NCI-H1930 (cell line): ENCODE data around the gene NF1.
"Not testable (repeated sequence)": the region's sequence is repeated elsewhere in the genome, so short reads cannot be mapped to it uniquely, and the experiment has no call there.

Experiments used
- DNase-seq, 2 experiments: peaks; one replicate each; lab custom pipeline; 2025; lab: John Stamatoyannopoulos, UW

NF1 gene

DNA sequence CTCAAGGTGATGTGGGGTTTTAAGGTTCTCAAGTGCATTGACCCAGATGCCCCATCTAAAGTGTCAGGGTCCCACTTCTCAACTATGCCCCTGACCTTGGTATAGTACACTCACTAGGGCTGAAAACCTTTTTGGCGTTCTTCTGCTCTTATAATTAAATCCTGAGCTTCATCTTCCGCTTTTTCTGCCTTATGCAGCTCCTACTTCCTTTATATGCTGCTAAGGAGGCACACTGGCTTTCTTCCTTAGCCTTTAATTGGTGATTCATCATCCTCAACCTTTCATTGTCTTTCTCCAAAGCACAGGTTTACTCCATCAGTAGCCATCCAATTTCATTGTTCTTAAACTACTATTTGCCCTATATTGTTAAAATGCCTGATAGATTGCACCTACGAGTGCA lies 5.3 kb upstream of the NF1 start:
- no peak for DNase-seq

DNA sequence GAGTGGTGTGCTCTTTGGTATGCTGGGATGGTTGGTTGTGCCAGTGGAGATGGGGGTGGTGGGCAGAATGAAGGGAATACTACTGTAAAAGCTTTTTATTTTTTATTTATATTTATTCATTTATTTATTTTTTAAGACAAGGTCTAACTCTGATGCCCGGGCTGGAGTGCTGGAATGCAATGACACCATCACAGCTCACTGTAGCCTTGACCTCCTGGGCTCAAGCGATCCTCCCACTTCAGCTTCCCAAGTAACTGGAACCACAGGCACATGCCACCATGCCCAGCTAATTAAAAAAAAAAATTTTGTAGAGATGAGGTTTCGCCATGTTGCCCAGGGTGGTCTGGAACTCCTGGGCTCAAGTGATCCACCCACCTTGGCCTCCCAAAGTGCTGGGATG lies 4.1 kb upstream of the NF1 start:
- DNase-seq, result not testable (repeated sequence)

DNA sequence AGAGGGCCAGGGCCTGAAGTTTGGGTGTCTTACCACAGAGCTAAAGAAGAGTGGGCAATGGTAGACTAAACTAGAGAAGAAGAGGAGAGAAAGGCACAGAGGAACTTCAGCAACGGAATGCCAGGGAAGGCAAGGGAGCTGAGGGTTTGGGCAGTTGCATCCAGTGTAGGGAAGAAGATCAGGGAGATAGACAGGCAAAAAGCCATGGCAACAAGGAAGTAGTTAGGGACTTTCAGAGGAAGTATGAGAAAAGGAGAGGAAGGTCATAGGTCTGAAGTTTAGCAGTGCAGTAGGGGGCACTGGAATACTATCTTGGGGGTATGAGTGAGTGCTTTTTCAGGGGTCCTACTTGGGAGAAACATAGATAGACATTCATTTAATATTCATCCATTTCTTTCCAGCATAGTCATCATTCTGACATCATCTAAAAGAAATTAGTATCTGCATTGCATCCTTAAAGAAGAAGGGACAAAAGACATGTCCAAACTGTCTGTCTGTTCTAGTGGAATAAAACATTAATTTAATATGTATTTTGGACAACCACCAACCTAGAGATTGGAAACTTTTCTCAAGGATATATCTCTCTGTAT lies 2.2 kb upstream of the NF1 start:
- no peak for DNase-seq

DNA sequence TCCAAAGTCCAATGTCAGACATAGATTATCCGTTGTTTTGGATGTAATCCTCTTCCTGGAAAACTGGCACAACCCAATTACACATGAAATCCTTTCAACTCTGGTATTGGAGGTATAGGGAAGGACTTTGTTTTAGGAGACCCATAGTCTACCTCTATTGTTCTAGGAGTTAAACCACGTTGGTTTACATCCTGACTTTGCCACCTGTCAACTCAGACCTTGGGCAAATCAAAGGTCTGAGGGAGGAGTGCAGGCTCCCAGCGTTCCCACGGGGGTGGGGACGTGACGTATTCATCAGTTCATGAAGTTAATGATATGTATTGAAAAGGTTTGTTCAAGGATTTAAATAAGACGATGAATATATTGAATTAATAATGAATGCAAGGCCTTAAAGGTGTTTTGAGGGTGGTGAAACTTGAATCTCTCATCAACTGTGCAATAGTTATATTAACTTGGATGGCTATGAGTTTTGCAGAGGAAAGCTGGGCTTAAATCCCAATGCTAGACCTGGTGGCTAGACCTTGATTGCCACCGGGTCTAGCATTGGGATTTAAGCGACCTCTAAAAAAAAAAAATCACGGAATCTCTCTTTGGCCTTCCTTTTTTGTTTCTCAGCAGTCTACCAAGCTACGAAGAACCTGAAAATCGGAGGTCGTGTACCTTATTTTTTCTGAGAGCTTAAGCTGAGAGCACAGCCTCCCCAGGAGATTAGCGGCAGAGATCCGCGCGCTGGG lies 744 bp upstream of the NF1 start:
- DNase-seq, result no peak

DNA sequence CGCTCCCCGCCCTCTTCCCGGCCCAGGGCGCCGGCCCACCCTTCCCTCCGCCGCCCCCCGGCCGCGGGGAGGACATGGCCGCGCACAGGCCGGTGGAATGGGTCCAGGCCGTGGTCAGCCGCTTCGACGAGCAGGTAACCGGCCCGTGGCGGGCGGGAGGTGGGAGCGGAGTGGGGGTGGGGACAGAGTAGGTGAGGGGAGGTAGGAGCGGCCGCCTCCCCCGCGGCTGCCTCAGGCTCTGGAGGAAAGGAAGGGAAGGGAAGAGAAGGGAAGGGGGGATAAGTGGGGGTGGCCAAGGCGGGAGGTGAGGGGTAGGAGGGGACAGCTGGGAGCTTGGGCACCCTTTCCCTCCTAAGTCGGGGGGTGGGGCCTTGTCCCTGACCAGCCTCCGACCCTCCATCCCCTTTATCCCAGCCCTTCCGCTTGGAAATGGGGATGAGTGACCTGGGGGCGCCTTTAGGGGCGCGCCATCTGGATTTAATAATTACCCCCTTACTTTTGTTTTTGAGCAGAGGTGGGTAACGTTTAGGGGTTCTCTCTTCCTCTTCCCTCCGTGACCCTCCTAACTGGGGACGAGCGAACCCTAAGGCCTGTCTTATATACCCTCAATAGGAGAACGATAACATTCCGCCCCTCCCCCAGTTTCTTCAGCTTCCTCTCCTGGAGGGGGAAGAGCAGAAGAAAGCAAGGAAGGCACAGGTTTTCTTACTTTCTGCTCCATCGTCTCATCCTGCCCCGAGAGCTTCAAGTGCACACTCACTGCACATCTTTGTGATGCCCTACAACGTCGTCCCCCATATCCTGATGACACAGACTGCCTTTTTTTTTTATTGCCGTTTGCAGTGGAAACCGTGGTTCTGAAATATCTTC lies 694 bp downstream of the NF1 start:
- no peak for DNase-seq

DNA sequence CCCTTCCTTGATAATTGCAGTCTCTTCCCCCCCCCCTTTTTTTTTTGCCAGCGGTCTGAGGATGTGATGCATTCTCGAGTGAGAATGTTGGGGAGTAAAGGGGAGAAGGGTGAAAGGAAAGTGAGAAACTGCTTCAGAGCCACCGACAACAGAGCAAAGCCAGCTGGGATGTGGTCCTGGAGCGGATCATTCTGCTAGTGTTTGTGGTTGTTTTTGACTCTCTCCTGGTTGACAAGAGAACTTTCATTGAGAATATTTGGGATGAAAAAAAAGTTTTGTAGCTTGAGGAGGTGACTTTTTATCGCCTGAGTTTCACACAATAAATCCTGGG lies 1.3 kb downstream of the NF1 start:
- DNase-seq, result no peak

DNA sequence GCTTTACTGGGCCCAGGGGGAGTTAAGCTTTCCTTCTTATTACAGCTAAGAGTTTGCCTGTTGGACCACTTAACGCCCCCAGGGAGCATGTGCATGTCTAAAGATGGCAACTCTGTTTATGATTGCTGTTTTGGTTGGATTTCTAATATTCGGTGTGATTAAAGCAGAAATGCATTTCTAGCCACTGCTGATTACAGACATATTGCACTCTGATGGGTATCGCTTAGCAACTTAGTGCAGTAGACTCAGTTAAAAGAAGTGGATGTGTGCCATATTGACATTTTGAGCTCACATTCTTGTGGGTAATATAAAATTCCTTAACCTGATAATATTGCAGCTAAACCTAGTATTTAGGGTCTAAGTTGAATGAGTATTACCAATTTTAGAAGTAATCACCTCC lies 4.2 kb downstream of the NF1 start:
- no peak for DNase-seq

DNA sequence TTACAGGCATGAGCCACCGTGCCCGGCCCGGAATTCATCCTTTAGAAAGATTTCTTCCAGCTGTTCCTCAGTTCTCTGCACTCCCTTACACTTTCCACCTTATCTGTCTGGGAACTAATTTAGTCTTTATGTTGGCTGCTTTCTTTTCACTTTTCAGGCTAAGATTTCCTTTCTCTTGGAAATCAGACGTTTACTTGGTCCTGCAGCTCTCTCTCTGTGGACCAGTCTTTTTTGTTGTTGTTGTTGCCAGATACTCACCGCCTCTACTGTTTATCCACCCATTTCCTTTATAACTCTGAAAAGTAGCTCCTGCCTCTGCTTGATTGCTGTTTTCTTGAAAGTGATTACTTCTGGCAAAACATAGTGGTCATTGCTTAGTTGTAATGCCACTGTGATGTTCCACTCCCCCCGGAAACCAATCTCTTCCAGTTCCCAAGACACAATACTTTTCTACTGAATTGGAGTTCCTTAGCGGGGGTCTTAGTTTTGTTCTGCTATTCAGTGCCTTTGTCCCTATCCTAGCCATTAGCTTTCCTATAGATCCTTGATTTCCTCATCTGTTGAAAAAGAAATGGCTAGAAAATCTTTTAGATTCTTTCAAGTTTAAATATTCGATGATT lies 6.2 kb downstream of the NF1 start:
- no peak for DNase-seq

DNA sequence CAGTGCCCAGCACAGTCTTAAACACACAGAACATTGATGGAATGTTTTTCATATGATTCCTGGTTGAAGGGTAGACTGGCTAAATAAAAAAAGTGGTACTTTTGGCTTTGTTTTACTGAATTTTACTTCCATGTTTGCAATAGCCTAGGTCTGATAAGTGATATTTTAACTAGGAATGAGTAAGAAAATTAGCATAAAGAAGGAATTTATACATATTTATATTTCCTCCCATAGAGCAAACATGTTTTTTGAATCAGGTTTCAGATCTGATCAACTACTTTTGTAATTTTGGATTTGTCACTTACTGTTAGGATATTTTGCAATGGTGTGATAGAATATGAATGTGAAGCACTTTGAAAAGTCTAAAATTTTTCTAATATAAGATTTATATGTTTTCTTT lies 7.2 kb downstream of the NF1 start:
- no peak for DNase-seq

DNA sequence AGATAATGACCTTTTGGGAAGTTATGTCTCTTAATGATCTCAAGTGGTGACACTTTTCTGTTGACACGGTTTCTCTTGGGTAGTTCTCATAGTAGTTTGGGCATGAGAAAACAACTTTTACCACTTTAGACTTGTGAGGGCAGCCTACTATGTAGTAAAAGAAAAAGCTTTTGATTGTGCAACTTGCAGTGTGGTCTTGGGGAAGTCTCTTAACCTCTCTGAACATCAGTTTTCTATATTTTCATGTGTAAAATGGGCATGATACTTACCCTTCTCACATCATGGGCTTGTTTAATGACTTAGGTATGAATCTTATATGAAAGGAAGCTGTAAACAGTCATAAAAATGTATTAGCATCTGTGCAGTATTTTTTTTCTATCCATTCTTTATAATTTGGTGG lies 11.2 kb downstream of the NF1 start:
- DNase-seq, result no peak

DNA sequence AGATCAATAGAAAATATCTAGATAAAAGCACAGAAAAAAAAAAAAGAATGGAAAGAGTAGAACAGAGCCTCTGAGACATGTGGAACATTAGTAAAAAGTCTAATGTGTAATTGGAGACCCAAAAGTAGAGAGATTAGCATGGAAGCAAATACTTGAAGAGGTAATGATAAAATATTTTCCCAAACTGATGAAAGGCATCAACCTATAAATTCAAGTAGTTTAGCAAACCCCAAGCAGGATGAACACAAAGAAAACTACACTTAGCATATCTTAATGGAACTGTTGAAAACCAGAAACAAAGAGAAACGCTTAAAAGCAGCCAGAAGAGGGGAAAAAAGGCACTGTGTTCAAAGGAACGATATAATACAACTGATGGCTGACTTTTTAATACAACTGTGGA lies 16.4 kb downstream of the NF1 start:
- DNase-seq, result no peak

DNA sequence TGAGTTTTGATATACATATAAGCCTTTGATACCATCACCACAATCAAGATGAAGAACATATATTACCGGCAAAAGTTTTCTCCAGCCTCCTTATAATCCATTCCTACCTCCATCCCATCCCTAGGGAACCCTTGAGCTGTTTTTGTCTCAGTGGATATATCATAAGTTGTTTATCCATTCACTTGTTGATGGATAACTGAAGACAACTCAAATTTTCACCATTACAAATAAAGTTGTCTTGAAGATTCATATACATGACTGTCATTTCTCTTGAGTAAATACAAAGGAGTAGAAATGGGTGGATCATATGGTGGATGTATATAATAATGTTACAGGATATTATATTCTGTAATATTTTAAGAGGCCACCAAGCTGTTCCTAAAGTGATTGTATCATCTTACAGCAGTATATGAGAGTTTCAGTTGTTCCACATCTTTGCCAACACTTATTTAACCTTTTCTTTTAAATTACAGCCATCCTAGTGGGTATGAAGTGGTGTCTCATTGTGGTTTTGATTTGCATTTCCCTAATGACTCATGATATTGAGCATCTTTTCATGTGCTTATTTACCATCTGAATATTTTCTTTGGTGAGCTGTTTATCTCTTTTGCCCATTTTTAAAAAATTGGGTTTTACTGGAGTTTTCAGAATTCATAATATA lies 17.4 kb downstream of the NF1 start:
- DNase-seq, result no peak

DNA sequence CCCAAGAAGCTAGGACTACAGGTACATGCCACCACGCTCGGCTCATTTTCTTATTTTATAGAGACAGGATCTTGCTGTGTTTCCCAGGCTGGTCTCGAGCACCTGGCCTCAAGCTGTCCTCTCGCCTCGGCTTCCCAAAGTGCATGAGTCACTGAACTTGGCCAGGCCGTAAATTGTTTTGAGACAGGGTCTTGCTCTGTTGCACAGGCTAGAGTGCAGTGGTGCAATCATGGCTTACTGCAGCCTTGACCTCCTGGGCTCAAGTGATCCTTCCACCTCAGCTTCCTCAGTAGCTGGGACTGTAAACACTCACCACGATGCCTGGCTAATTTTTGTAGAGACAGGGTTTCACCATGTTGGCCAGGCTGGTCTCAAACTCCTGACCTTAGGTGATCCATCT lies 18.6 kb downstream of the NF1 start:
- DNase-seq, result not testable (repeated sequence)

DNA sequence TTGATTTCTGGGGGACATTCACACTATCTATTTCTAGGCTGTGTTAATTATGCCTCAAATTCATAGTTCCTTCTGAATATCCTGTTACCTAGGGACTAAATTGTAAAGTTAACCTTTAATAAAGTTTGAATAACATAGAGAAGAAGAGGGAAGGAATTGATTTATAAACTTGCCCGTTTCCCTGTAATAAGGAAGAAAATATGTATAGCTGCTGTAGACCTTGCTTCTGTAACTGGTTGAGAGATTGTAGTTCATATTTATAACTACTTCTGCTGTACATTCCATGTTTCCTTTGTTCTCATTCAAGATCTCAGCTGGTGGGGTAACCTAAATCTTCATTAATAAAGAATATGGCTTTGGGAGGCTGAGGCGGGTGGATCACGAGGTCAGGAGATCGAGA lies 19.2 kb downstream of the NF1 start:
- no peak for DNase-seq

DNA sequence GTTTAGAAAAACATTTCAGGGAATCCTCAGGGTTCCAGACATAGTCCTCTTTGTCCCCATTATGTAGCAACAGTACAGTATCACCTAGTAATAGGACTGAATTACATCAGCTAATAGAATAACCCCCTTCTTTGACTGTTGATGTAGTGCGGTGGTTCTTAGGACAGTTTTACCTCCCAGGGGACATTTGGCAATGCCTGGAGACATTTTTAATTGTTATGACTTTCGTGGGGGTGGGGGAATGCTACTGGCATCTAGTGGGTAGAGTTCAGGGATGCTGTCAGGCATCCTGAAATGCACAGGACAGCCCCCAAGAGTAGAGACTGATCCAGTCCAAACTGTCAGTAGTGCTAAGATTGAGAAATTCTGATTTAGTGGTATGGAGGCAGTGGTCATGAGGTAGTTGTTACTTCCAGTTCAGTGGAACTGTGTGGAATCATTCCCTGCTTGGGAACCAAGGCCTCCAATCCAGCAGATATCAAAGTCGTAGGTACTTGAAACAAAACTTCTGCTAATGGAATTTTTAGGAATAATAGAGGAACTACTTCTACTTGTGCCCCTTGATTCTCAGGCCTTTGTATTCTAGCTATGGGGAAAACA lies 20.3 kb downstream of the NF1 start:
- DNase-seq, result no peak

DNA sequence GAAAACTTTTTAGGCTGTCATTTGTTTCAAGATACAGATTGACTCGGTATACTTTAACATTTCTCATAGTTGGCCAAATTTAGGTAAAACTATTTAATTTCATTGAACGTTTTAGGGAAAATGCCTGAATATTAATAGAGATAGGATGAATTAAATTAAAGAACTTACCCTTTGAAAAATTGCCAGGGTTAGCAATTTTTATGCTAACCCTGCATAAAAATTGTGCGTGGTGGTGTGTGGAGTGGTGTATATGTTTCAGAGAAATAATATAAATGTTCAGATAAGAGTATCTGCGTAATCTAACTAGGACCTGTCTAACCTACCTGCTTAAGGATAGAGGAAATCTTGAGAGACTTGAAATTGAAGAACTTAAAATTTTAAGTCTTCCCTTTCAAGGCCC lies 21.4 kb downstream of the NF1 start:
- no peak for DNase-seq

DNA sequence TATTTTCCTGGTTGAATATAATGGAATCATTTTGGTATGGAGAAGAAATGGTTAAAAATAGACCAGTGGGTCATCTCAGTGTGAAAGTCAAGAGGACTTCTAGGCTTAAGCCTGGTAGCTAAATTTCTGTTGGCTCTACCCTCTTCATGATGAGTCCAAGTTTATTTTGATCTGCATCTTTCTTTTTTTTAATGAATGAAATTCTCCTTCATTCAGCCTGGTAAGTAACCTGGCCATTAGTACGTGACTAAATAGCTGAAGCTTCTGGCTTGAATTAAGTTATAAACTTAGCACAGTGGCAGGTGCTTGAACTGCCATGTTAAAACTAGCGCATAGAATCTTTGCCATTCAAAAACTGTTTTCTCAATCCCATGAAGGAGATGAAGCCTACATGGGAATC lies 28.0 kb downstream of the NF1 start:
- DNase-seq, result no peak

DNA sequence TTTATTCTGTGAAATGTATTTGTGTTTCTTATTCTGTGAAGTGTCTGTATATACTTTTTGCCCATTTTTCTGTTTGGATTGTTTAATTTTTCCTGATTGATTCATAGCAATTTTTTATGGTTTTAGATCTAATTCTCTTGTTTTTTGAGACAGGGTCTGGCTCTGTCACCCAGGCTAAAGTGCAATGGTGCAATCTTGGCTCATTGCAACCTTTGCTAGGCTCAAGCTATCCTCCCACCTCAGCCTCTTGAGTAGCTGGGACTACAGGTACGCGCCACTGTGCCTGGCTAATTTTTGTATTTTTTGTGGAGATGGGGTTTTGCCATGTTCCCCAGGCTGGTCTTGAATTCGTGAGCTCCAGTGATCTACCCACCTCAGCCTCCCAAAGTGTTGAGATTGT lies 31.5 kb downstream of the NF1 start:
- no peak for DNase-seq

DNA sequence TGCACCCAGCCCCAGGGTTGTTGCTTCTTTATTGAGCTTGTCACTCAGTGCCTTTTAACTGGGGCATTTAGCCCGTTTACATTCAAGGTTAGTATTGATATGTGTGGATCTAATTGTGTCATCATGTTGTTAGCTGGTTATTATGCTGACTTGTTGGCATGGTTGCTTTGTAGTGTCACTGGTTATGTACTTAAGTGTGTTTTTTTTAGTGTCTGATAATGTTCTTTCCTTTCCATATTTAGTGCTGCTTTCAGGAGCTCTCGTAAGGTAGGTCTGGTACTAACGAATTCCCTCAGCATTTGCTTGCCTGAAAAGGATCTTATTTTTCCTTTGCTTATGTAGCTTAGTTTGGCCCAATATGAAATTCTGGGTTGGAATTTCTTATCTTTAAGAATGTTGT lies 33.5 kb downstream of the NF1 start:
- no peak for DNase-seq

DNA sequence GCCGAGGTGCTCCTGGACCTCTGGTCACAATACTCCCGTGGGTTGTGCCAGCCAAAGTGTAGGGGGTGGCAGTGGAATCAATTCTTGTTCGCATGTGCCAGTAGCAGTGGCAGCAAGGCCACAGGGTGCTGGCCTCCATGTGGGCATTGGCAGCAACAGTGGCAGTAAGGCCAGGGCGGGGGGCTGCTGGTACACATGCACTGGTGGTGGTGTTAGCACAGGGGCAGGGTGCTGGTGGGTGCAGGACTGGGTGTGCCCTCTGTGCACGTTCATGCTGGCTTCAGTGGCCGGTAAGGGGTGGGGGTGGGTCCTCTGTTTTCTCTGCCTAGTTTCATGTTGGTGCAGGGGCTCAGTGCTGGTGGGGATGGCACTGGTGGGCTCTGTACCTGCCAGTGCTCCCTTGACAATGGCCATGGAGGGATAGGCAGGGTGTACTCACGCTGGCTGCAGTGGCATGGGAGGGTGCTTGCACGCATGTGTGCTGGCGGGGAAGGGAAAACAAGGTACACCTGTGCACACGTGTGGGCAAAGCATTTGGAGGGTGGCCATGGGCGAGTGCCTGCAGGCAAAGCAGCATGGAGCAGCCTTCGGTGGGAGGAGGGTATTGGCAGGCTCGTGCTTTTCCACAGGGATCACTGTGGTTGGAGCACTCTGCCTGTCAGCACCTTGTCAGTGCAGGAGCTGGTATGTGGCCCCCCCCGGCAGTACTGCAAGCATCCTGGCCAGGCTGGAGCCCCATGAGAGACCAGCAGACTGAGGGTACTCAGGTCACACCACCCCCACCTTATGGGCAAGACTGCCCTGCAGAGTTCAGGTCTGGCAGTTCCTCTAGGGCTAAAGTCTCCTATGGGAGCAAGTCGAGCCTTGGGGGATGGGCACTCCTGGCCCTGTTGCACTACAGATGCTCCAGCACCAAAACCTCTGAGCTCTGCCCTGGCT lies 35.8 kb downstream of the NF1 start:
- no peak for DNase-seq

DNA sequence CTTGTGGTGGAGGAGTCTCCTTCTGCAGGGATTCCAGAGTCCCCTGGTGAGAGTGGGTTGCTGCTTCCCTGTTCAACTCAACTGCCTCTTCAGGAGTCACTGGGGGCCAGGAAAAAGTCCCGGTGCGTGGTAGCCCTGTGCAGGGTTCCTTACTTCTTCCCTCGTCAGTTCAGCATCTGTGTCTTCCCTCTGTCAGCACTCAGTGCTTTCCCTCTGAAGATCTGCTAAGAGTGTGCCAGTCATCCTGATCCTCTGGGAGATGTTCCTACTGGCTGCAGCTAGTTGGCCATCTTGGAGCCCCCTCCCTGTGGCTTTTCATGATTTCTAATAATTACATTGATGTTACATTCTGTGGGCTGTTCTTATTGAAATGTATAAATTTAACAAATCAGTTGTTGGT lies 36.5 kb downstream of the NF1 start:
- DNase-seq, result no peak
